Neural cell (in vitro differentiated cells): Measurements from ENCODE around the gene ABCA2. TPM values are rescaled to one million over a fixed set of nuclear protein-coding genes. Genes with fewer than 3 reads are reported as not detected.
"Not testable (repeated sequence)": the region's sequence is repeated elsewhere in the genome, so short reads cannot be mapped to it uniquely, and the experiment has no call there.

Source experiments
- H2AFZ ChIP-seq: fragments of 200-600, 300-800 bp; sonication (generic), shearing (Covaris generic); 2 replicates; pipeline ENCODE4 v1.6.0; 2014; ENCODE audit warnings: low read depth, mild to moderate bottlenecking, antibody characterized with exemption, low read length, moderate library complexity
- H3F3A ChIP-seq: fragments of 200-600 bp; shearing (Covaris generic); 2 replicates; pipeline ENCODE4 v1.6.1; 2016; ENCODE audit warnings: mild to moderate bottlenecking, moderate library complexity, mixed read lengths, antibody characterized with exemption, low read length; ENCODE audit not compliant: insufficient read depth, poor library complexity, severe bottlenecking
- H3K27ac ChIP-seq: fragments of 200-600, 300-800 bp; sonication (generic), shearing (Covaris generic); 2 replicates; pipeline ENCODE4 v1.5.1; 2014; ENCODE audit warnings: mild to moderate bottlenecking, low read length, moderate library complexity
- H3K27me3 ChIP-seq: fragments of 300-800, 200-600 bp; sonication (generic), shearing (Covaris generic); 2 replicates; pipeline ENCODE4 v1.6.0; 2014; ENCODE audit warnings: mild to moderate bottlenecking, low read depth, low read length, moderate library complexity; ENCODE audit not compliant: insufficient read depth
- H3K36me3 ChIP-seq: fragments of 300-800, 200-600 bp; sonication (generic), shearing (Covaris generic); 2 replicates; pipeline ENCODE4 v1.5.1; 2014; ENCODE audit warnings: mild to moderate bottlenecking, antibody characterized with exemption, low read length, moderate library complexity; ENCODE audit not compliant: insufficient read depth
- H3K4me2 ChIP-seq: fragments of 300-800, 200-600 bp; sonication (generic), shearing (Covaris generic); 2 replicates; pipeline ENCODE4 v1.6.0; 2014; ENCODE audit warnings: mild to moderate bottlenecking, low read length
- H3K4me3 ChIP-seq: fragments of 300-800, 200-600 bp; sonication (generic), shearing (Covaris generic); 2 replicates; pipeline ENCODE4 v1.5.1; 2014; ENCODE audit warnings: mild to moderate bottlenecking, low read length, moderate library complexity
- H3K79me2 ChIP-seq: fragments of 200-600 bp; shearing (Covaris generic); replicated peaks from 2 replicates; pipeline ENCODE4 v1.6.0; 2014; ENCODE audit warnings: mild to moderate bottlenecking, low read length, moderate library complexity; ENCODE audit not compliant: insufficient read depth
- H3K9ac ChIP-seq: fragments of 300-800, 200-600 bp; sonication (generic), shearing (Covaris generic); 2 replicates; pipeline ENCODE4 v1.6.1; 2016; ENCODE audit warnings: mild to moderate bottlenecking, low read length, mixed read lengths
- H3K9me2 ChIP-seq: fragments of 200-600 bp; shearing (Covaris generic); 2 replicates; pipeline ENCODE4 v1.6.1; 2016; ENCODE audit warnings: mild to moderate bottlenecking, low read length, mixed read lengths; ENCODE audit not compliant: insufficient read depth
- H3K9me3 ChIP-seq: fragments of 200-600, 300-800 bp; sonication (generic), shearing (Covaris generic); 2 replicates; pipeline ENCODE4 v1.6.1; 2016; ENCODE audit warnings: mild to moderate bottlenecking, mixed run types, low read length, moderate library complexity, mixed read lengths
- H4K20me1 ChIP-seq: fragments of 200-600 bp; shearing (Covaris generic); 2 replicates; pipeline ENCODE4 v1.6.1; 2016; ENCODE audit warnings: mild to moderate bottlenecking, mixed run types; ENCODE audit not compliant: insufficient read depth
- CTCF ChIP-seq: fragments of 450-650 bp; IDR thresholded peaks from 2 replicates; pipeline ENCODE4 v1.5.1; 2014; ENCODE audit warnings: antibody characterized with exemption, mild to moderate bottlenecking, moderate library complexity; ENCODE audit not compliant: poor library complexity, severe bottlenecking
- EP300 ChIP-seq: fragments of 450-650 bp; conservative IDR thresholded peaks from 2 replicates; pipeline ENCODE4 v1.6.1; 2014; ENCODE audit warnings: antibody characterized with exemption, mild to moderate bottlenecking, moderate library complexity; ENCODE audit not compliant: poor library complexity, severe bottlenecking
- EZH2 ChIP-seq: fragments of 200-600, 300-800 bp; shearing (Covaris generic), sonication (generic); IDR thresholded peaks from 2 replicates; pipeline ENCODE4 v1.6.1; 2014; ENCODE audit warnings: antibody characterized with exemption, low read length, borderline replicate concordance, mild to moderate bottlenecking; ENCODE audit not compliant: insufficient read depth, poor library complexity, severe bottlenecking
- MXI1 ChIP-seq: fragments of 450-650 bp; conservative IDR thresholded peaks from 2 replicates; pipeline ENCODE4 v1.6.1; 2014; ENCODE audit warnings: antibody characterized with exemption, mild to moderate bottlenecking; ENCODE audit not compliant: poor library complexity, severe bottlenecking
- POLR2AphosphoS5 ChIP-seq: IDR thresholded peaks from 2 replicates; pipeline ENCODE4 v1.6.1; 2012
- RAD21 ChIP-seq: fragments of 450-650 bp; conservative IDR thresholded peaks from 2 replicates; pipeline ENCODE4 v1.6.1; 2014; ENCODE audit warnings: antibody characterized with exemption, mild to moderate bottlenecking, moderate library complexity
- SMC3 ChIP-seq: fragments of 450-650 bp; conservative IDR thresholded peaks from 2 replicates; pipeline ENCODE4 v1.6.1; 2014; ENCODE audit warnings: antibody characterized with exemption, mild to moderate bottlenecking, moderate library complexity; ENCODE audit not compliant: poor library complexity
- TAF1 ChIP-seq: IDR thresholded peaks from 2 replicates; pipeline ENCODE4 v1.6.1; 2012; ENCODE audit warnings: low read depth
- polyA plus RNA-seq: library from polyadenylated mRNA; depleted of rRNA; stranded (reverse); fragments of >200 nt; gene quantifications from 2 replicates; pipeline ENCODE4 v1.2.3, GENCODE V29; 2014
- TF ChIP-seq, protein P1 (sequence below): IDR thresholded peaks from 2 replicates; pipeline ENCODE4 v1.6.1; 2012; ENCODE audit warnings: borderline replicate concordance

ABCA2 gene
- polyA plus RNA-seq, 1 donor from 2014 or later: 30.6 TPM

GRCh38 chr9:137063311-137064026, 35.4 kb upstream of the ABCA2 start:
- H3K4me3 ChIP-seq: no peak overlapping the region

GRCh38 chr9:137062798-137063197, 34.8 kb upstream of the ABCA2 start:
- H3K4me3 ChIP-seq, H3K27ac ChIP-seq, H3K27me3 ChIP-seq, H3K9ac ChIP-seq, H3K4me2 ChIP-seq, H2AFZ ChIP-seq, H4K20me1 ChIP-seq, H3F3A ChIP-seq, H3K9me2 ChIP-seq, H3K36me3 ChIP-seq, H3K79me2 ChIP-seq, H3K9me3 ChIP-seq: not testable (repeated sequence)

More at GRCh38 chr9:137063311-137064026, 35.4 kb upstream of the ABCA2 start:
- no peaks in the 10 kb centered on the region for H3K27me3 ChIP-seq
- no peaks in the 10 kb centered on the region for H3K9me3 ChIP-seq
- no peak overlapping the region for H2AFZ ChIP-seq
- H3F3A ChIP-seq: no peaks in the 10 kb centered on the region
- H3K9ac ChIP-seq: no peak overlapping the region
- no peak overlapping the region for H3K4me2 ChIP-seq
- no peaks in the 10 kb centered on the region for H3K9me2 ChIP-seq
- no peak overlapping the region for H3K27ac ChIP-seq
- H4K20me1 ChIP-seq: no peaks in the 10 kb centered on the region
- H3K36me3 ChIP-seq: no peaks in the 10 kb centered on the region
- TF ChIP-seq EP300 (no peak), SMC3 (no peak), RAD21 (no peak), EZH2 (no peak), CTCF (no peak), POLR2AphosphoS5 (no peak), MXI1 (no peak), TAF1 (no peak)
- TF ChIP-seq, protein P1, sequence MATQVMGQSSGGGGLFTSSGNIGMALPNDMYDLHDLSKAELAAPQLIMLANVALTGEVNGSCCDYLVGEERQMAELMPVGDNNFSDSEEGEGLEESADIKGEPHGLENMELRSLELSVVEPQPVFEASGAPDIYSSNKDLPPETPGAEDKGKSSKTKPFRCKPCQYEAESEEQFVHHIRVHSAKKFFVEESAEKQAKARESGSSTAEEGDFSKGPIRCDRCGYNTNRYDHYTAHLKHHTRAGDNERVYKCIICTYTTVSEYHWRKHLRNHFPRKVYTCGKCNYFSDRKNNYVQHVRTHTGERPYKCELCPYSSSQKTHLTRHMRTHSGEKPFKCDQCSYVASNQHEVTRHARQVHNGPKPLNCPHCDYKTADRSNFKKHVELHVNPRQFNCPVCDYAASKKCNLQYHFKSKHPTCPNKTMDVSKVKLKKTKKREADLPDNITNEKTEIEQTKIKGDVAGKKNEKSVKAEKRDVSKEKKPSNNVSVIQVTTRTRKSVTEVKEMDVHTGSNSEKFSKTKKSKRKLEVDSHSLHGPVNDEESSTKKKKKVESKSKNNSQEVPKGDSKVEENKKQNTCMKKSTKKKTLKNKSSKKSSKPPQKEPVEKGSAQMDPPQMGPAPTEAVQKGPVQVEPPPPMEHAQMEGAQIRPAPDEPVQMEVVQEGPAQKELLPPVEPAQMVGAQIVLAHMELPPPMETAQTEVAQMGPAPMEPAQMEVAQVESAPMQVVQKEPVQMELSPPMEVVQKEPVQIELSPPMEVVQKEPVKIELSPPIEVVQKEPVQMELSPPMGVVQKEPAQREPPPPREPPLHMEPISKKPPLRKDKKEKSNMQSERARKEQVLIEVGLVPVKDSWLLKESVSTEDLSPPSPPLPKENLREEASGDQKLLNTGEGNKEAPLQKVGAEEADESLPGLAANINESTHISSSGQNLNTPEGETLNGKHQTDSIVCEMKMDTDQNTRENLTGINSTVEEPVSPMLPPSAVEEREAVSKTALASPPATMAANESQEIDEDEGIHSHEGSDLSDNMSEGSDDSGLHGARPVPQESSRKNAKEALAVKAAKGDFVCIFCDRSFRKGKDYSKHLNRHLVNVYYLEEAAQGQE: no peak
- H3K79me2 ChIP-seq: no peaks in the 10 kb centered on the region
